SK-N-MC (cell line): Measurements from ENCODE around the gene KCTD10.

Experiments
- EZH2 ChIP-seq: fragments of 200-600 bp; sonication (generic); IDR thresholded peaks from one replicate; pipeline ENCODE4 v1.6.1; 2017; ENCODE audit warnings: antibody characterized with exemption
- FOXP2 ChIP-seq: optimal IDR thresholded peaks from 2 replicates; pipeline ENCODE3; 2011; ENCODE audit warnings: mild to moderate bottlenecking, moderate library complexity; ENCODE audit not compliant: insufficient read depth; ENCODE audit errors: extremely low read length, control extremely low read depth
- POLR2AphosphoS5 ChIP-seq: IDR thresholded peaks from 2 replicates; pipeline ENCODE4 v1.6.1; 2012; ENCODE audit warnings: mild to moderate bottlenecking, low read depth, low read length, borderline replicate concordance

- TF ChIP-seq POLR2AphosphoS5 (no peak), EZH2 (no peak), FOXP2 (no peak)
These were observed 10.3 kb downstream of the KCTD10 start for GRCh38 chr12:109466821-109467220.
